OCI-LY3 (cell line): ENCODE measurements around the gene THAP8.

Source experiments
- CTCF ChIP-seq: fragments of 200-600, 300-600 bp; sonication (generic); IDR thresholded peaks from 2 replicates; pipeline ENCODE4 v1.5.1; 2014; ENCODE audit warnings: antibody characterized with exemption, low read length, low read depth
- EZH2phosphoT487 ChIP-seq: fragments of 200-600 bp; shearing (Covaris generic); IDR thresholded peaks from 2 replicates; pipeline ENCODE4 v1.6.1; 2018; ENCODE audit warnings: antibody characterized with exemption, mixed run types, low read depth

GRCh38 chr19:36010402-36010801 is 43.7 kb downstream of the THAP8 start:
- TF ChIP-seq CTCF (no peak), EZH2phosphoT487 (no peak)
